Lung (tissue), 12 donors: ENCODE measurements around the gene PTPRG. TPM values are rescaled to one million over a fixed set of nuclear protein-coding genes. Genes with fewer than 3 reads are reported as not detected.
A peak's percentile ranks its signal among the peaks of the same experiment; 100 is the strongest.

Experiments
- ATAC-seq: fragments of 200-7000 bp; cut with Tn5 transposase; one replicate; pipeline ENCODE4 v1.9.1; 2020; ENCODE audit warnings: moderate number of reproducible peaks; ENCODE audit not compliant: insufficient read depth, low FRiP score
- DNase-seq, 3 donors: peaks; one replicate each; pipeline ENCODE4 v3.0.0-alpha.2; 2013 to 2017
- H3K27ac ChIP-seq, 2 donors: one replicate each; pipeline ENCODE4 v1.5.1; 2013; ENCODE audit warnings: mild to moderate bottlenecking in 2 of 2, moderate library complexity in 2 of 2, control low read depth in 1 of 2, inconsistent platforms in 1 of 2, low read depth in 1 of 2, low read length in 1 of 2
- H3K27me3 ChIP-seq, 3 donors: one replicate each; pipeline ENCODE4 v1.5.1; 2013; ENCODE audit warnings: low read length in 2 of 3; ENCODE audit not compliant: control insufficient read depth in 3 of 3, insufficient read depth in 3 of 3
- H3K36me3 ChIP-seq, 4 donors: one replicate each; pipeline ENCODE4 v1.5.1; 2013; ENCODE audit warnings: low read length in 4 of 4, mild to moderate bottlenecking in 1 of 4, moderate library complexity in 1 of 4; ENCODE audit not compliant: control insufficient read depth in 4 of 4, insufficient read depth in 4 of 4
- H3K4me1 ChIP-seq, 5 donors: one replicate each; pipeline ENCODE4 v1.5.1; 2013; ENCODE audit warnings: low read length in 5 of 5, mild to moderate bottlenecking in 2 of 5, moderate library complexity in 1 of 5; ENCODE audit not compliant: control insufficient read depth in 5 of 5, insufficient read depth in 5 of 5
- H3K4me3 ChIP-seq: one replicate; pipeline ENCODE4 v1.5.1; 2013; ENCODE audit warnings: mild to moderate bottlenecking, control low read depth, moderate library complexity
- H3K9ac ChIP-seq, 2 donors: one replicate each; pipeline ENCODE4 v1.5.1; 2013; ENCODE audit warnings: low read length in 2 of 2, control low read depth in 1 of 2; ENCODE audit not compliant: insufficient read depth in 1 of 2
- H3K9me3 ChIP-seq, 4 donors: one replicate each; pipeline ENCODE4 v1.5.1; 2013; ENCODE audit warnings: low read length in 3 of 4, mild to moderate bottlenecking in 1 of 4, moderate library complexity in 1 of 4; ENCODE audit not compliant: control insufficient read depth in 4 of 4, insufficient read depth in 3 of 4
- CTCF ChIP-seq: IDR thresholded peaks from 2 replicates; pipeline ENCODE4 v1.5.1; 2012; ENCODE audit warnings: mild to moderate bottlenecking; ENCODE audit errors: control extremely low read depth, extremely low read depth
- WGBS, 2 donors: extraction: QIAGEN DNeasy Blood & Tissue Kit; methylation state at CpG; one replicate each; pipeline ENCODE4 v1.1.7; 2013; 5-methylcytosine and 5-hydroxymethylcytosine counted together
- polyA plus RNA-seq, 2 donors: library from polyadenylated mRNA; stranded (reverse); fragments of 200-250 nt; gene quantifications; one replicate each; pipeline ENCODE4 v1.2.1, GENCODE V29; 2013
- total RNA-seq, 2 donors: library from RNA; depleted of rRNA in 1 of 2; stranded (reverse); fragments of >200 nt in 1 of 2; gene quantifications; one replicate each; pipeline ENCODE4 v1.2.1, GENCODE V29; 2014 to 2021
- donor health status: control.
- donor health status: control.
- donor health status: Bipolar disorder and iron deficiency.
- donor health status: healthy.
- donor health status: DM: yes; HTN: yes; CAD: no.

The PTPRG gene
- total and polyA plus RNA-seq, 4 donors = 8.5 to 131 (median 75.9) TPM

- no peak overlapping the region for H3K4me3 ChIP-seq
- ATAC-seq (no peak), DNase-seq (no peak)
- no peak overlapping the region for H3K27ac ChIP-seq
- H3K9ac ChIP-seq = no peak overlapping the region
- H3K36me3 ChIP-seq = peaks cover 0 to 2% (median under 1%) of the 10 kb centered on the region in 4 donors
- no peak for TF ChIP-seq CTCF
- H3K27me3 ChIP-seq = no peaks in the 10 kb centered on the region
- no peaks in the 10 kb centered on the region for H3K9me3 ChIP-seq
- H3K4me1 ChIP-seq = peaks cover 9 to 36% (median 18%) of the 10 kb centered on the region in 5 donors
- WGBS, 2 donors = 90% methylated on average over 5 of the region's 5 CpGs
These were observed 28.5 kb downstream of the PTPRG start for GRCh38 chr3:61589856-61590255.

GRCh38 chr3:61591300-61591699, 29.9 kb downstream of the PTPRG start:
- H3K9me3 ChIP-seq = no peaks in the 10 kb centered on the region
- no peak overlapping the region for H3K27ac ChIP-seq
- no peak for TF ChIP-seq CTCF
- no peak overlapping the region for H3K9ac ChIP-seq
- DNase-seq = no peak
- peaks cover 8 to 45% (median 30%) of the 10 kb centered on the region in 5 donors for H3K4me1 ChIP-seq
- H3K36me3 ChIP-seq = peaks cover 0 to 2% (median under 1%) of the 10 kb centered on the region in 4 donors
- H3K27me3 ChIP-seq = no peaks in the 10 kb centered on the region
- ATAC-seq = no peak
- no peak overlapping the region for H3K4me3 ChIP-seq

GRCh38 chr3:61593446-61594029, 32.2 kb downstream of the PTPRG start:
- Histone ChIP-seq H3K27me3 (no peaks in the 10 kb centered on the region), H3K9me3 (no peaks in the 10 kb centered on the region), H3K36me3 (peaks cover 0 to 2% (median under 1%) of the 10 kb centered on the region in 4 donors), H3K9ac (peak overlapping the region in 1 of 2 donors; percentile 11), H3K27ac (no peak overlapping the region), H3K4me3 (no peak overlapping the region), H3K4me1 (peaks cover 8 to 47% (median 30%) of the 10 kb centered on the region in 5 donors)
- WGBS, 2 donors = 70 to 72% methylated on average over 4 of the region's 4 CpGs
- TF ChIP-seq CTCF = no peak
- DNase-seq = peak in 2 of 3 donors; percentile 73 to 76
- no peak for ATAC-seq
